GM12865 (cell line): ENCODE results near the gene EBLN1.

Experiments
- DNase-seq: peaks from one replicate; pipeline ENCODE4 v3.0.0; 2010; ENCODE audit warnings: low read depth
- H3K4me3 ChIP-seq: 2 replicates; pipeline ENCODE4 v1.5.1; 2011; ENCODE audit warnings: mild to moderate bottlenecking, low read depth, low read length, control low read depth
- CTCF ChIP-seq: IDR thresholded peaks from 2 replicates; pipeline ENCODE4 v1.5.1; 2011; ENCODE audit warnings: low read length, control low read depth, low read depth, inconsistent platforms; ENCODE audit not compliant: insufficient read depth; ENCODE audit errors: missing control alignments

The EBLN1 gene

GRCh38 chr10:22252224-22252800 is 34.5 kb upstream of the EBLN1 start:
- H3K4me3 ChIP-seq, result peak overlapping the region; percentile 97
- no peak for TF ChIP-seq CTCF
- DNase-seq, result peak; percentile 82

GRCh38 chr10:22251751-22252223 is 34.0 kb upstream of the EBLN1 start:
- DNase-seq, result peak; percentile 75
- peak overlapping the region; percentile 97 for H3K4me3 ChIP-seq
- no peak for TF ChIP-seq CTCF

DNA sequence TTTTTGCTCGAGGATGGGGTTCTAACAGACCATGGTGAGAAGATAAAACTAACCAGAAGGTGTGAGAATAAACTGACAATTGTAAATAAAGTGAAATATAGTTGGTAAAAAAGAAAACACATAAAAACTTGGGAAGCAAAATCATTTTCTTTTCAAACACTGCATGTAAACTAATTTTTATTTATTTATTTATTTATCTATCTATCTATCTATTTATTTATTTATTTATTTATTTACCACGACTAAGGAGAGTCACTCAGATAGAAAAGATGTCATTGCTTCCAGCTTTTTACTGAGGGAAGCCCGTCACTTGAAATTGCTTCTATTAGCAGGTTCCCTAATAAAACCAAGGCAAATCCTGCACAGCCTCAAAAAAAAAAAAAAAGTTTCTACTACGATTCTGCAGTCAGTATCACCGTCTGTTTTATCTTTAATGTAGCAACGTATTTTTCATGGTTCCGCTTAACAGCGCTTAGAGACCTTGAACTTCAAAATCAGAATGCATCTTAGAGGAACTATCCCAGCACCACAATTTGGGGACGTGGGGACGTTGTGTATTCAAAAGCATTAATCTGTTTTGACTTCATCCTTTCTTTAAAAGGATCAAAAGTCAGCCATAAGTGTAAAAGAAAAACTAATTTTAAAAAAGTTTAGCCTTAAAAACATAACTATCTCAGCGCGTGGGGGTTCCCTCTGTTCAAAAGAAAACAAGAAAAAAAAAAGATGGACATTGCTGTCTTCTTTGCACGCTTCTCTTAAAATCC is 33.3 kb upstream of the EBLN1 start:
- peak overlapping the region; percentile 97 for H3K4me3 ChIP-seq
- TF ChIP-seq CTCF, result no peak
- DNase-seq, result peak; percentile 16

- no peak for DNase-seq
- no peak for TF ChIP-seq CTCF
- no peak overlapping the region for H3K4me3 ChIP-seq
These were observed 29.8 kb upstream of the EBLN1 start for GRCh38 chr10:22247636-22248035.

GRCh38 chr10:22246680-22247391 is 29.0 kb upstream of the EBLN1 start:
- no peak for TF ChIP-seq CTCF
- no peak overlapping the region for H3K4me3 ChIP-seq
- DNase-seq, result no peak

- no peak for TF ChIP-seq CTCF
- DNase-seq, result no peak
- no peak overlapping the region for H3K4me3 ChIP-seq
These were observed 27.8 kb upstream of the EBLN1 start for GRCh38 chr10:22245567-22245966.

DNA sequence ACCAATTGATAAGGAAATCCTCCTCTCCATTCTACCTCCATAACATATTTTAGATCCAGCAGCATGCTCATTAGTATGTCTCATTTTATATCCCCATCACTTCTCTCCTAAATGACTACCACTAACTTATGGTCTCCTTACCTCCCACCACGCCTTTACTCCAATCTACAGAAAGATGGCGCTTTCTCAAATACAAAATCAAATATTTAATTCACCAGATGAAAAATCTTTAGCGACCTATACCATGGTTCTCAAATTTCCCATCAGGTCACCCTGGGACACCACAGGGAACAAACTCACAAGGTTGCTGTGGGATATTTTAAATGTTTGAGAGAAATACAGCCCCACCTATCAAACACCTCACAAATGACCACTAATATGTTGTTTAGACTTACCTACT is 27.0 kb upstream of the EBLN1 start:
- no peak for TF ChIP-seq CTCF
- H3K4me3 ChIP-seq, result no peak overlapping the region
- no peak for DNase-seq
